SK-N-MC (cell line): Measurements from ENCODE around the gene KCTD14.

Experiments
- EZH2 ChIP-seq: fragments of 200-600 bp; sonication (generic); IDR thresholded peaks from one replicate; pipeline ENCODE4 v1.6.1; 2017; ENCODE audit warnings: antibody characterized with exemption
- FOXP2 ChIP-seq: optimal IDR thresholded peaks from 2 replicates; pipeline ENCODE3; 2011; ENCODE audit warnings: mild to moderate bottlenecking, moderate library complexity; ENCODE audit not compliant: insufficient read depth; ENCODE audit errors: extremely low read length, control extremely low read depth
- POLR2AphosphoS5 ChIP-seq: IDR thresholded peaks from 2 replicates; pipeline ENCODE4 v1.6.1; 2012; ENCODE audit warnings: mild to moderate bottlenecking, low read depth, low read length, borderline replicate concordance

DNA sequence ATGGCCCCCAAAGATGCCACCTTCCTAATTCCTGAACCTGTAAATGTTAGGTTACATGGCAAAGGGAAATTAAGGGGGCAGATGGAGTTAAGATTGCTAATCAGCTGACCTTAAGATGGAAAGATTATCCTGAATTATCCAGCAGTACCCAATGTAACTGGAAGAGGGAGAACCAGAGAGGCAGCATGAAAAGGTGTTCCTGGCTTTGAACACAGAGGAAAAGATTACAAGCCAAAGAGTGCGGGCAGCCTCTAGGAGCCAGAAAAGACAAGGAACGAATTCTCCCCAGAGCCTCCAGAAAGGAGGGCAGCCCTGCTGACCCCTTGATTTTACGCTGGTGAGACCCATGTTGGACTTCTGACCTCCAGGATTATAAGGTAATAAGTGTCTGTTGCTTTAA, 25.5 kb upstream of the KCTD14 start:
- TF ChIP-seq POLR2AphosphoS5 (no peak), EZH2 (no peak), FOXP2 (no peak)
